Right lobe of liver (tissue), 4 donors: ENCODE data around the gene SCUBE2.

Source experiments
- CTCF ChIP-seq, 4 donors: fragments of 200-600 bp in 3 of 4; fragments of 450-650 bp in 1 of 4; IDR thresholded peaks; one replicate each; pipeline versions ENCODE4 v1.5.1 to v1.8.0; 2016 to 2022; ENCODE audit warnings: antibody characterized with exemption in 4 of 4, mild to moderate bottlenecking in 2 of 4
- POLR2A ChIP-seq: fragments of 450-650 bp; IDR thresholded peaks from one replicate; pipeline ENCODE4 v1.6.1; 2017; ENCODE audit warnings: antibody characterized with exemption, mild to moderate bottlenecking
- donor health status: DM: no; HTN: no; CAD: no.
- donor health status: DM: no; HTN: no; CAD: no.
- donor health status: DM: no; HTN: yes; CAD: no.

DNA sequence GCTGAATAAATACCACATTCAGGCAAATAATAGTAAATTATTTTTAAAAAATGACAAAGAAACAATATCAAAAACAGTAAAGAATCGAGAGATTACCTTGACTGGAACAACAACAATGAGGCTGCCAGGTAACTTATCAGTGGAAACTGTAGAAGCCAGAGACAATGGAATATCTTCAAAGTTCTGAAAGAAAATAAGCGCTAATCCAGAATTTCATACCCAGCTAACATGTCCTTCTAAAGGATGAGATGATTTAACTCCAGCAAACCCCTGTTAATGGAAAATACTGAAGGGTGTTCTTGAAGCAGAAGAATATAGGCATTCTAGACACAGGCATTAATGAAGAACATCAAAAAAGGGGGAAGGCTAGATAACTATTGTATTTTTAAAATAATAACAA is 20.7 kb upstream of the SCUBE2 start:
- no peak for TF ChIP-seq CTCF (IDR thresholded peaks at IDR 0.05)
- no peak for TF ChIP-seq POLR2A
